Prostate gland (tissue), 2 donors: ENCODE results near the gene ELMO3.

Source experiments
- POLR2A ChIP-seq: fragments of 450-650 bp; IDR thresholded peaks from one replicate; pipeline ENCODE4 v1.6.1; 2016; ENCODE audit warnings: antibody characterized with exemption, mild to moderate bottlenecking
- POLR2AphosphoS5 ChIP-seq: sonication (generic); formaldehyde crosslinking; IDR thresholded peaks from one replicate; pipeline ENCODE4 v1.6.1; 2017; ENCODE audit warnings: antibody characterized with exemption
- TF ChIP-seq, protein P1 (sequence below), 4 experiments: fragments of 200-600 bp in 2 of 4; fragments of 450-650 bp in 2 of 4; sonication (generic) in 2 of 4; IDR thresholded peaks; 1 replicate in 3 of 4; 2 replicates in 1 of 4; pipeline ENCODE4 v1.5.1; 2016 to 2019; ENCODE audit warnings: antibody characterized with exemption in 4 of 4, mild to moderate bottlenecking in 2 of 4, moderate library complexity in 2 of 4

DNA sequence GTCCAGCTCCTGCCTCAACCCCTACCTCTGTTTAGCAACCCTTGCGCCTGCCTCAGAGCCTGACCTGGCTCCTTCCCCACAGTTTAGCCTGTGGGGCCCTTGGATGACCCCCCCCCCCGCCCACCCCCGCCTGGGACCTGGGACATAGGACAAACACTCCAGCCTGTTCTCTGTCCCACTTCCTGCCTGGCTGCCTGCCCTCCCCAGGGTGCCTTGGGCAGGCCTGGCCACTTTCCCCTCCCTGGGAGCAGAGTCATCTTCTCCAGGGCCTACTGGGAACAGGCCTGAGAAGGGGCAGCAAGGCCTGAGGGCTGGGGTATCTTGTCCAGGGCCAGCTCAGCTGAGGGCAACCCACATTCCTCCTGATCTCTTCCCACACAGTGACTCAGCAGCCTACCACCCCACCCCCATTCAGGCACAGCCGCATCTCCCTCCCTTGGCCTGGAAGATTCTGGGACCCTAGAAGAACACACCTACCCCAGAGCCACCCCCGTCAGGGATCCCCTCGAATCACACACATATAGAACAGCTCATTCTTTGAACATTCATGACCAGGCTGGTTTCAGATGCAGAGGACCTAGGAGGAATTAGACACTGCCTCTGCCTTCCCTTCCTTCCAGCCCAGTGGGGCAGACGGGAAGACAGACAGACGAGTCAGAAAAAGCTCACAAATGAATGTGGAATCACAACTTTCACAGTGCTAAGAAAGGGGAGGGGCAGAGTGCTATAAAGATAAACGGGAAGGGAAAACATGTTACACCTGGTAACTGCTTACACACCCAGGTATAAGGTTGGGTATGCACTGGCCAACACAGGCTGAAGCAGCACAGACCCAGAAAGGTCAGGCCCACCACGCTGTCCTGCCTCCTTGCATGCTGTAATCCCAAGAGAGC lies 42.3 kb downstream of the ELMO3 start:
- TF ChIP-seq, protein P1, sequence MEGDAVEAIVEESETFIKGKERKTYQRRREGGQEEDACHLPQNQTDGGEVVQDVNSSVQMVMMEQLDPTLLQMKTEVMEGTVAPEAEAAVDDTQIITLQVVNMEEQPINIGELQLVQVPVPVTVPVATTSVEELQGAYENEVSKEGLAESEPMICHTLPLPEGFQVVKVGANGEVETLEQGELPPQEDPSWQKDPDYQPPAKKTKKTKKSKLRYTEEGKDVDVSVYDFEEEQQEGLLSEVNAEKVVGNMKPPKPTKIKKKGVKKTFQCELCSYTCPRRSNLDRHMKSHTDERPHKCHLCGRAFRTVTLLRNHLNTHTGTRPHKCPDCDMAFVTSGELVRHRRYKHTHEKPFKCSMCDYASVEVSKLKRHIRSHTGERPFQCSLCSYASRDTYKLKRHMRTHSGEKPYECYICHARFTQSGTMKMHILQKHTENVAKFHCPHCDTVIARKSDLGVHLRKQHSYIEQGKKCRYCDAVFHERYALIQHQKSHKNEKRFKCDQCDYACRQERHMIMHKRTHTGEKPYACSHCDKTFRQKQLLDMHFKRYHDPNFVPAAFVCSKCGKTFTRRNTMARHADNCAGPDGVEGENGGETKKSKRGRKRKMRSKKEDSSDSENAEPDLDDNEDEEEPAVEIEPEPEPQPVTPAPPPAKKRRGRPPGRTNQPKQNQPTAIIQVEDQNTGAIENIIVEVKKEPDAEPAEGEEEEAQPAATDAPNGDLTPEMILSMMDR (IDR thresholded peaks at IDR 0.05) = no peak
- TF ChIP-seq POLR2A (no peak), POLR2AphosphoS5 (peak; percentile 49)
